Activated CD8-positive, alpha-beta memory T cell treated with anti-CD3 and anti-CD28 coated beads, Interleukin-2, amount 50 U/mL, for 48 hours (primary cell): ENCODE measurements around the gene ITGAV.

ENCODE experiments used
- DNase-seq: peaks from one replicate; pipeline ENCODE4 v3.0.0-alpha.2; 2020

Gene ITGAV

GRCh38 chr2:186575856-186576255 lies 14.0 kb upstream of the ITGAV start:
- no peak for DNase-seq

GRCh38 chr2:186576614-186577013 lies 13.2 kb upstream of the ITGAV start:
- no peak for DNase-seq

- no peak for DNase-seq
Measured at GRCh38 chr2:186582698-186583097, 7.2 kb upstream of the ITGAV start.

- DNase-seq = no peak
Measured at GRCh38 chr2:186584053-186584452, 5.8 kb upstream of the ITGAV start.

GRCh38 chr2:186588421-186588820 lies 1.4 kb upstream of the ITGAV start:
- DNase-seq = no peak

GRCh38 chr2:186588940-186589611 lies 780 bp upstream of the ITGAV start:
- no peak for DNase-seq

- no peak for DNase-seq
Measured at GRCh38 chr2:186590350-186590758, 498 bp downstream of the ITGAV start.

GRCh38 chr2:186590759-186591505 lies 1.1 kb downstream of the ITGAV start:
- DNase-seq = no peak

GRCh38 chr2:186591506-186591890 lies 1.6 kb downstream of the ITGAV start:
- no peak for DNase-seq

GRCh38 chr2:186592137-186592875 lies 2.5 kb downstream of the ITGAV start:
- DNase-seq = no peak

- DNase-seq = no peak
Measured at GRCh38 chr2:186593523-186593922, 3.7 kb downstream of the ITGAV start.

GRCh38 chr2:186594001-186594722 lies 4.3 kb downstream of the ITGAV start:
- no peak for DNase-seq

GRCh38 chr2:186595219-186595618 lies 5.4 kb downstream of the ITGAV start:
- DNase-seq = no peak

GRCh38 chr2:186599186-186599778 lies 9.4 kb downstream of the ITGAV start:
- DNase-seq = no peak

- no peak for DNase-seq
Measured at GRCh38 chr2:186603286-186603685, 13.4 kb downstream of the ITGAV start.

- DNase-seq = no peak
Measured at GRCh38 chr2:186605041-186605440, 15.2 kb downstream of the ITGAV start.

GRCh38 chr2:186607660-186608324 lies 17.9 kb downstream of the ITGAV start:
- DNase-seq = no peak

- DNase-seq = no peak
Measured at GRCh38 chr2:186610785-186611184, 20.9 kb downstream of the ITGAV start.

- DNase-seq = no peak
Measured at GRCh38 chr2:186611526-186611925, 21.7 kb downstream of the ITGAV start.

- no peak for DNase-seq
Measured at GRCh38 chr2:186612026-186612425, 22.2 kb downstream of the ITGAV start.

GRCh38 chr2:186612555-186613440 lies 22.9 kb downstream of the ITGAV start:
- DNase-seq = no peak
